ENCODE results near the gene TMEM151B. TPM values are rescaled to one million over a fixed set of nuclear protein-coding genes. Genes with fewer than 3 reads are reported as not detected.

Gene TMEM151B
- total RNA-seq, 4 donors from 2014 or later: 0.27 to 0.69 TPM; not detected in 2

DNA sequence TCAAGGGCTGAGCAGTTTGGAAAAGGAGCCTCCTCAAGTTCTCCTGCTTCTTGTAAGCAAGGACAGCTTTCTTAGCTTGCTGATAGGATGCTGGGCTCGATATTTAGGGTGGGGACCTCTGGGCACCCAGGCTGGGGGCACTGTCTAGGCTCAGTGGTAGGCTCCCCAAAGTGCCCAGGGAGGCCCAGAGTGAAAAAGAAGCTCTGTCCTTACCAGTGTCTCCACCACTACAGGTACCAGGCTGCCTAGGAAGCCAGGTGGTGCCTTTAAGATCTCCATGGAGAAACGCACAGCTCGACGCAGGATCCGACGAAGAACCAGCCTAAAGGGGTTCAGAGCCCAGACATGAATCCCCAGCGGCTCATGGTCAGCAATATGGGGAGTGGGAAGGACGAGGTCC lies 36.5 kb downstream of the TMEM151B start:
- no peaks in the 10 kb centered on the region for H3K27me3 ChIP-seq
- ATAC-seq: no peak
- peaks cover 0 to 100% of the 10 kb centered on the region in 2 donors for H3K36me3 ChIP-seq
- H3K9me3 ChIP-seq: no peaks in the 10 kb centered on the region
- H3K4me1 ChIP-seq: peaks cover 0 to 7% (median 0%) of the 10 kb centered on the region in 3 donors
- TF ChIP-seq EP300 (IDR thresholded peaks at IDR 0.05) (no peak), POLR2AphosphoS5 (IDR thresholded peaks at IDR 0.05) (no peak), POLR2A (IDR thresholded peaks at IDR 0.05) (no peak)
- TF ChIP-seq, protein P1, sequence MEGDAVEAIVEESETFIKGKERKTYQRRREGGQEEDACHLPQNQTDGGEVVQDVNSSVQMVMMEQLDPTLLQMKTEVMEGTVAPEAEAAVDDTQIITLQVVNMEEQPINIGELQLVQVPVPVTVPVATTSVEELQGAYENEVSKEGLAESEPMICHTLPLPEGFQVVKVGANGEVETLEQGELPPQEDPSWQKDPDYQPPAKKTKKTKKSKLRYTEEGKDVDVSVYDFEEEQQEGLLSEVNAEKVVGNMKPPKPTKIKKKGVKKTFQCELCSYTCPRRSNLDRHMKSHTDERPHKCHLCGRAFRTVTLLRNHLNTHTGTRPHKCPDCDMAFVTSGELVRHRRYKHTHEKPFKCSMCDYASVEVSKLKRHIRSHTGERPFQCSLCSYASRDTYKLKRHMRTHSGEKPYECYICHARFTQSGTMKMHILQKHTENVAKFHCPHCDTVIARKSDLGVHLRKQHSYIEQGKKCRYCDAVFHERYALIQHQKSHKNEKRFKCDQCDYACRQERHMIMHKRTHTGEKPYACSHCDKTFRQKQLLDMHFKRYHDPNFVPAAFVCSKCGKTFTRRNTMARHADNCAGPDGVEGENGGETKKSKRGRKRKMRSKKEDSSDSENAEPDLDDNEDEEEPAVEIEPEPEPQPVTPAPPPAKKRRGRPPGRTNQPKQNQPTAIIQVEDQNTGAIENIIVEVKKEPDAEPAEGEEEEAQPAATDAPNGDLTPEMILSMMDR (IDR thresholded peaks at IDR 0.05): no peak
- H3K27ac ChIP-seq: no peak overlapping the region
- no peak overlapping the region for H3K4me3 ChIP-seq
- 83 to 92% methylated on average over 5 to 6 of the region's 8 CpGs for WGBS, 2 donors (ENCODE audit: low coverage in 1 of 2)

DNA sequence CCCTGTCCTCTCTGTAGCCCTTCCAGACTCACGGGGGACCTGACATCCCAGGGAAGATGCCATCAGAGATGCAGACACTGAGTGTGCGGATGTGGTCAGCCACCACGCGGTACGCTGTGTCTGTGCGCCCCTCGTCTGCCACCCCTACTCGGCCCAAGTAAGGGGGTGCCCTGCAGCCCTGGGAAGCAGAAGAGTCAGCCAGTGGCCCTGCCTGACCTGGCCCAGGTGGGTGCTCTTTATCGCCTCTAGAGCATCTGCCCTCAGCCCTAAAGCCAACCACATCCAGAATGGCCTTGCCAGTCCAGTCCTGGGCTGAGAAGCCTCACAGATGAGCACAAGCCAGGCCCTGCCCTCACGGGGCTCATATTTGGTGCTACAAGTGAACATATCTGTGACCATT lies 37.0 kb downstream of the TMEM151B start:
- Histone ChIP-seq H3K36me3 (peaks cover 0 to 95% of the 10 kb centered on the region in 2 donors), H3K27me3 (no peaks in the 10 kb centered on the region), H3K9me3 (no peaks in the 10 kb centered on the region), H3K27ac (no peak overlapping the region), H3K4me1 (peaks cover 0 to 12% (median 4%) of the 10 kb centered on the region in 3 donors), H3K4me3 (no peak overlapping the region)
- WGBS, 2 donors (ENCODE audit: low coverage in 1 of 2): 96% methylated on average over 4 of the region's 10 CpGs; no CpG with 5 or more reads in 1 of the 2 donors
- no peak for ATAC-seq
- no peak for TF ChIP-seq POLR2AphosphoS5 (IDR thresholded peaks at IDR 0.05)
- TF ChIP-seq EP300 (IDR thresholded peaks at IDR 0.05): no peak
- TF ChIP-seq, protein P1 (IDR thresholded peaks at IDR 0.05): no peak
- TF ChIP-seq POLR2A (IDR thresholded peaks at IDR 0.05): no peak

DNA sequence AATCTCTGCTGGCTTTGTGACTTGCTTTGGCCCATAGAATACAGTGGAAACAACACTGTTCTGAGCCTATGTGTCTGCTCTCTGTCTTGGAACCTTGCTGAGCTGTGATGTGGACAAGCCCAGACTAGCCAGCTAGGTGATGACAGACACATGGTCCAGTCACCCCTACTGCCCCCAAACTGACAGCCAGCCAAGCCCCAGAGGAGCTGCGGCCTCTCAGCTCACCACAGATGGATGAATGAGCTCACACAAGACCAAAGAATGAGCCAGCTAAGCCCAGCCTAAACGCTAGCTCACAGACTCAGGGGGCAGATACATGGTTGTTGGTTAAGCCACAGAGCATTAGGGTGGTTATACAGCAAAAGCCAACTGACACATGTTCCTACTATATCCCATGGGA lies 38.8 kb downstream of the TMEM151B start:
- WGBS, 2 donors (ENCODE audit: low coverage in 1 of 2): no CpG with 5 or more reads among the region's 2 CpGs
- ATAC-seq: no peak
- no peaks in the 10 kb centered on the region for H3K9me3 ChIP-seq
- peaks cover 0 to 76% of the 10 kb centered on the region in 2 donors for H3K36me3 ChIP-seq
- H3K27me3 ChIP-seq: no peaks in the 10 kb centered on the region
- H3K4me3 ChIP-seq: no peak overlapping the region
- TF ChIP-seq EP300 (IDR thresholded peaks at IDR 0.05) (no peak), POLR2AphosphoS5 (IDR thresholded peaks at IDR 0.05) (no peak), POLR2A (IDR thresholded peaks at IDR 0.05) (no peak)
- TF ChIP-seq, protein P1 (IDR thresholded peaks at IDR 0.05): no peak
- no peak overlapping the region for H3K27ac ChIP-seq
- H3K4me1 ChIP-seq: peaks cover 0 to 18% (median 6%) of the 10 kb centered on the region in 3 donors

DNA sequence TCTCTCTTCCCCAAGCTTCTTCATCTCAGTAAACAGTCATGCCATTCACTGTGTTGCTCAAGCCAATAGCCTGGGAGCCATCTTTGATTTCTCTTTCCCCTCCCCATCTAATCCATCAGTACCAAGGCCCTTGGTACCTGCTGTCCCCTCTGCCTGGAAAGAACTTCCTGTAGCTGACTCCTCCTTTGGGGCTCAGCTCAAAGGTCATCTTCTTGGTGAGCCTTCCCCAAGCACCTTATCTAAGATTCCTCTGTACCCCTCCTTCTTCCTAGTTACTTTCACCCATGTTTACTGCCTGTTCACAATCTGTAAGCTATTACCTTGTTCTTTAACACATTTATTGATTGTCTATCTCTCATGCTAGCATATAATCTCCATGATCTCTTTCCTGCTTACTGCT lies 39.4 kb downstream of the TMEM151B start:
- H3K27me3 ChIP-seq: no peaks in the 10 kb centered on the region
- TF ChIP-seq POLR2A (IDR thresholded peaks at IDR 0.05) (no peak), POLR2AphosphoS5 (IDR thresholded peaks at IDR 0.05) (no peak), EP300 (IDR thresholded peaks at IDR 0.05) (no peak)
- TF ChIP-seq, protein P1 (IDR thresholded peaks at IDR 0.05): no peak
- no peaks in the 10 kb centered on the region for H3K9me3 ChIP-seq
- ATAC-seq: no peak
- H3K36me3 ChIP-seq: peaks cover 0 to 71% of the 10 kb centered on the region in 2 donors
- H3K4me1 ChIP-seq: peaks cover 0 to 18% (median 6%) of the 10 kb centered on the region in 3 donors
- H3K4me3 ChIP-seq: no peak overlapping the region
- no peak overlapping the region for H3K27ac ChIP-seq

DNA sequence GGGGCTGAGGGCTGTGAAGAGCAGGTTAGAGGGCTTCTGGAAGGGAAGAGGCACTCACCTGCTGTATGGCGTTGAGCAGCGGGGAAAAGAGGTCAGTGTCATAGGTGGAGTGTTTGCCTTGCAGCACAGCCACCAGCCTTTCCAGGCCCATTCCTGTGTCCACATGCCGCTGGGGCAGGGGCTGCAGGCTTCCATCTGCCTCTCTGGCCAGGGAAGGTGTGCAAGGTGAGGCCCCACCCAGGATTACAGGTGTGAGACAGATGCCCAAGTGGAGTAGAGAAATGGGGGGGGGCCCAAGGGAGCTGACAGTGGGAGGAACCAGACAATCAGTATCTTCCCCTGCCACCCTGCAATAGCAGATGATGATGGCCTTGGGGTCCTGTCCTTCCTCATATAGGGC lies 40.0 kb downstream of the TMEM151B start:
- H3K27ac ChIP-seq: no peak overlapping the region
- H3K4me3 ChIP-seq: no peak overlapping the region
- no peaks in the 10 kb centered on the region for H3K27me3 ChIP-seq
- peaks cover 0 to 65% of the 10 kb centered on the region in 2 donors for H3K36me3 ChIP-seq
- no peak for TF ChIP-seq POLR2A (IDR thresholded peaks at IDR 0.05)
- no peak for TF ChIP-seq EP300 (IDR thresholded peaks at IDR 0.05)
- WGBS, 2 donors (ENCODE audit: low coverage in 1 of 2): 83% methylated on average over 2 of the region's 3 CpGs; no CpG with 5 or more reads in 1 of the 2 donors
- H3K9me3 ChIP-seq: no peaks in the 10 kb centered on the region
- ATAC-seq: no peak
- H3K4me1 ChIP-seq: peaks cover 0 to 18% (median 6%) of the 10 kb centered on the region in 3 donors
